Ecto neural progenitor cell (in vitro differentiated cells): Measurements from ENCODE around the gene DBNDD1.

Experiments used
- DNase-seq: peaks from one replicate; pipeline ENCODE4 v3.0.0-alpha.2; 2018; ENCODE audit warnings: low spot score

The DBNDD1 gene

DNA sequence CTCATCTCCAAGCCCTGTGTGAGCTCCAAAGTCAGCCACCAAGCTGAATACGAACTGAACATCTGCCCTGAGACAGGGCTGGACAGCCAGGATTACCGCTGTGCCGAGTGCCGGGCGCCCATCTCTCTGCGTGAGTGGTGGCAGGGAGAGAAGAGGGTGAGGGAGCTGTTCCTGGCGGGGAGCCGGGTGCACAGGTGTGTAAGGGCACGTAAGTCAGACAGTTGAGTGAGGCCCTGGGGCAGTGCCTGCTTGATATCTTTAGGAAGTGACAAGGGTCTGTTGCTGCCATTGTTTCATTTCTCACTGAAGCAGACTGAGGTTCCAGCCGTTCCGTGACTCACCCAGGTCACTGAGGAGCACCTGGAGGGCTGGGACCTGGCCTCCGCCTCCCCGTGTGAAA lies 58.3 kb downstream of the DBNDD1 start:
- no peak for DNase-seq

DNA sequence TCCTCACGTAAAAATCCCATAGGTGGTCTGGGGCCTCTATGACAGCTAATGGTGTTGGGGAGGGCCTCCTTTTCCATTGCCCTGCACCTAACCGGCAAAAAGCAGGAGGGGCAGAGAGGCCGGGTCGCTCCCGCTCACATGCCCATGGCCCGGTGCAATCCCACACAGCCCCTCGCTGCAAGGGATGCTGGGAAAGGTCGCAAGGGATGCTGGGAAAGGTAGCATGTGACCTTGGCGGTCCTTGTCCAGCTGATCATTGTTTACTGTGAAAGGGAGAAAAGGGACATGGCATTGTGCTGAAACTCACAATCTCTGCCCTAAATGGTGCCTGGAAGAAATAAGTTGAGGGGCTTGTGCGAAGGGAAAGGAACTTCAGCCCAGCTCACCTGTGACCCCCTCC lies 60.7 kb downstream of the DBNDD1 start:
- no peak for DNase-seq

DNA sequence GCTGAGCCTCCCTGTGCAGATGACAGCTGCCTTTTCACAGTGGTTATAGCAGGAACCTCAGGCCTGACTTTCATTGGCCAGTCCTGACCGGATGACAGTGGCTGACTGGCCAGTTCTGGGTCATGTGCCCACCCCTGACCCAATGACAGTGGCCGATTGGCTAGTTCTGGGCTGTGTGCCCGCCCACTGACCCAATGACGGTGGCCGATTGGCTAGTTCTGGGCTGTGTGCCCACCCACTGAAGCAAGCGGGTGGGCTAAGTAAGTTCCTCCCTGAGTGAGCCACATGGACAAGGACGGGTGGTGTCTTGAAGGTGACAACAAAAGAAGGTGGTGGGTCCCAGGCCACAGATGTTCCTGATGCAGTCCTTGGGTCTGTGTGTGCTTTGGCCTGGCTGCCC lies 61.2 kb downstream of the DBNDD1 start:
- DNase-seq = peak; percentile 78

DNA sequence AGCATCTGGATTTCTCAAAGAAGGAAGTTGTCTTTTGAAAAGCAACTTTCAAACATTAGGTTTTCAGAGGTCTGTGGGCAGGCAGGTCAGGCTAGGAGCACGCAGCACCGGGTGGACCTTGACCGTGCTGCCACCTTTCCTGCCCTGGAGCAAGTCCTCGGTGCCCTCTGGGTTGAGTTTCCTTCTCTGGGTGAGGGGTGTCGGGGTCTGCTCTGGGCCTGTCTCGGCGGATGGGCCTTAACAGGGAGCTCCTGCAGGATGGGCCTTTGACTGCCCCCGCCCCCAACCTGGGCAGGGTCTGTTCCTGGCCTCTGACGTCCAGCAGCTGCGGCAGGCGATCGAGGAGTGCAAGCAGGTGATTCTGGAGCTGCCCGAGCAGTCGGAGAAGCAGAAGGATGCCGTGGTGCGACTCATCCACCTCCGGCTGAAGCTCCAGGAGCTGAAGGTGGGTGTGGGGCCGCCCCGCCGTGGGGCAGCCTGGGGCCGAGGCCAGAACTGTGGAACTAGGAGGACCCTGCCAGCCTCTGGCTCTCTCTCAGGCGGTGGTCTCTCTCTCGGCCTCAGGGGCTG lies 62.0 kb downstream of the DBNDD1 start:
- DNase-seq = no peak

DNA sequence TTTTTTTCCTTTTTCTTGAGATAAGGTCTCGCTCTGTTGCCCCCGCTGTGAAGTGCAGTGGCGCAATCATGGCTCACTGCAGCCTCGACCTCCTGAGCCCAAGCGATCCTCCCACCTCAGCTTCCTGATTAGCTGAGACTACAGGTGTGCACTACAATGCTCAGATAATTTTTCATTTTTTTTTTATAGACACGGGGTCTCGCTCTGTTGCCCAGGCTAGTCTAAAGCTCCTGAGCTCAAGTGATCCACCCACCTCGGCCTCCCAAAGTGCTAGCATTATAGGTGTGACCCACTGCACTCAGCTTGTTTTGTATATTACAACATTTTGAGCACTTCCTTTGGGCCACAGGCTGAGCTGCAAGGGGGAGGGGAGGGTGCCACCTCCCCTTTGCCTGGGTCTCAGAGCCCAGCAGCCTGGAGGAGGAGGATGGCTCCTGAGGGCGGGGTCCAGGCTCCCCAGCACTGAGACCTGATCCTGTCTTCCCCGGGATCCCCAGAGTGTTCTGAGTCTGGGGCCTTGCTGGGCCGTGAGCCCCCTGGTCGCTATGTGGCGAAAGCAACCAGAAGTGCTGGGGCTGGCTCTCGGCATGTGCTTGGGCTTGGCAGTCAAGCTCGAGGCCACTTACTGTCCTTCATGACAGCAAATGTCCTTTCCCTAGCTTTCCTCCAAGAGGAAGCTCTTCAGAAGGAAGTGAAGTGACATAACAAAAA lies 62.6 kb downstream of the DBNDD1 start:
- no peak for DNase-seq

DNA sequence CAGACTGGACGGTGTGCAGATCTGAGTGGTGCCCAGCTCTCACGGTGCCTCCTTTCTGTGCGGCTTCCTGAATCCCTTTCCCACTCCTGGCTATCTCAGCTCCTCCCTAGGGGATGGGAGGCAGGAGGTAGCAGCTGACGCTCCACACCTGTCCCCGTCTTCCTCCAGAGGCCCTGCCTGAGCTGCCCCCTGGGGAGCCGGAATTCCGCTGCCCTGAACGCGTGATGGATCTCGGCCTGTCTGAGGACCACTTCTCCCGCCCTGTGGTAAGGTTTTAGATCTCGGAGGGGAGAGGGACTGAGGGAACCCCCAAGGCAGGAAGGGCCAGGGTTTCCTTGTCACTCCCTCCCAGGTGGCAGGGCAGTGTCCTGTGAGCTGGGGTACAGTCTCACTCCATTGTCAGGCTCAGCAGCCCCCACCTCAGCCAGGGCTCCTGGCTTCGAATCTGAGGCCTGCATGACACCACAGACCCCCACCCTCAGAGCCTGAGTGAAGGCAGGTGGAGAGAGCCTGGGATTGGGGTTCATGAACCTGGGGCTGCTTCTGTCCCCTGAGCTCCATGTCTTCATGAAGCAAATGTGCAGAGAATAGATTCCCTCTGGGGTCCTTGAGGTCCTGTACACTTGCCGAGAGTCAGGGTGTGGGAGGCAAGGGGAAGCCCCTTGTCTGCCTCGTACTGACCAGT lies 64.1 kb downstream of the DBNDD1 start:
- DNase-seq = no peak
